Fibroblast of villous mesenchyme (primary cell): ENCODE data around the gene LARP4B. TPM values are rescaled to one million over a fixed set of nuclear protein-coding genes. Genes with fewer than 3 reads are reported as not detected.
A peak's percentile ranks its signal among the peaks of the same experiment; 100 is the strongest.

Experiments
- DNase-seq: peaks from one replicate; pipeline ENCODE4 v3.0.0-alpha.2; 2010; ENCODE audit warnings: low read depth
- H3K4me3 ChIP-seq: 2 replicates; pipeline ENCODE4 v1.5.1; 2011; ENCODE audit warnings: low read depth, mild to moderate bottlenecking, low read length
- CTCF ChIP-seq: IDR thresholded peaks from 2 replicates; pipeline ENCODE4 v1.5.1; 2012; ENCODE audit warnings: low read depth, mild to moderate bottlenecking, low read length; ENCODE audit not compliant: insufficient read depth
- total RNA-seq: library from RNA; depleted of rRNA; stranded (reverse); fragments of >200 nt; gene quantifications from 2 replicates; pipeline ENCODE4 v1.2.3, GENCODE V29; 2012

LARP4B gene
- total RNA-seq, 1 donor, result 57.4 TPM

- no peak overlapping the region for H3K4me3 ChIP-seq
- DNase-seq, result peak; percentile 21
- no peak for TF ChIP-seq CTCF
Observed at GRCh38 chr10:818010-818409, 113.5 kb downstream of the LARP4B start.

- DNase-seq, result no peak
- no peak for TF ChIP-seq CTCF
- no peak overlapping the region for H3K4me3 ChIP-seq
Observed at GRCh38 chr10:817371-817770, 114.1 kb downstream of the LARP4B start.

GRCh38 chr10:816958-817357 lies 114.5 kb downstream of the LARP4B start:
- no peak for DNase-seq
- H3K4me3 ChIP-seq, result no peak overlapping the region
- no peak for TF ChIP-seq CTCF

DNA sequence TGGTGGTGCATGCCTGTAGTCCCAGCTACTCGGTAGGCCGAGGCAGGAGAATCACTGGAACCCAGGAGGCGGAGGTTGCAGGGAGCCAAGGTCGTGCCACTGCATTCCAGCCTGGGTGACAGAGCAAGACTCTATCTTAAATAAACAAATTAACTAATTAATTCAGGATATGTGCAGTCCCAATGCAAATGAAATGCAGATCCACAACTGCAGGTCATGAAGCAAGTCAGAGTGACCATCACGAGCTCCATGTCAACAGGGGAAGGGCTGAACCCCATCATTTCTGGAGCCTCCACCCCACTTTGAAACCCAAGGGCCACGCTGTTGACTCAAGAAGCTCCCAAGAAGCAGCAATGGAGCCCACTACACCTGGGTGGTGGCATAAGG lies 115.4 kb downstream of the LARP4B start:
- DNase-seq, result no peak
- no peak for TF ChIP-seq CTCF
- H3K4me3 ChIP-seq, result no peak overlapping the region

DNA sequence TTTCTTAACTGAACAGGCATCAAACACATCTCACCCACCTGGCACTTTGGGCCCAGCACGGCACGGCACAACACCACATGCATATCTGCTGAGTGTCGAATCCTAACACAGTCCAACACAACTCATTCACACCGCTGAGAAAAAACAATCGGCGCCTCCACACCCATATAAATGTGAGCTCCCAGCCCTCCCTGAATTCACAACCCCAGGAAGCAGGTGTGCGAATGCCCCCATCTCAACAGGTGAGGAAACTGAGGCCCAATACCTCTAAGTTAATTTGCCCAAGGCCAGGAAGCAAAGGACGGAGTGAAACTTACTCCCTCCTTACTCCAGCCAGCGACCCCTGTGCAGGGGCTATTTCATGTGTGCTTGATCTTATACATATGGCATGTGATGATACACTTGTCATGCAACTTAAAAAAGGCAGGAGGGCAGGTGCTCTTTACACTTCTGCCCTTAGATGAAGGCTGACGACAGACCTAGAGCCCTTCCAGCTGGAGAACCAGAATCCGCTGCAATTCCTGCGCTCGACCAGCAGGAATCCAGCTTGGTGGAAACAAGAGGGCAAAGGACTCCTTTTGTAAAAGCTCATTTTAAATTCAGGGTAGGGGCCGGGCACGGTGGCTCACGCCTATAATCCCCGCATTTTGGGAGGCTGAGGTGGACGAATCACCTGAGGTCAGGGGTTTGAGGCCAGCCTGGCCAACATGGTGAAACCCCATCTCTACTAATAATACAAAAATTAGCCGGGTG lies 116.0 kb downstream of the LARP4B start:
- DNase-seq, result no peak
- H3K4me3 ChIP-seq, result no peak overlapping the region
- peak; percentile 26 for TF ChIP-seq CTCF

DNA sequence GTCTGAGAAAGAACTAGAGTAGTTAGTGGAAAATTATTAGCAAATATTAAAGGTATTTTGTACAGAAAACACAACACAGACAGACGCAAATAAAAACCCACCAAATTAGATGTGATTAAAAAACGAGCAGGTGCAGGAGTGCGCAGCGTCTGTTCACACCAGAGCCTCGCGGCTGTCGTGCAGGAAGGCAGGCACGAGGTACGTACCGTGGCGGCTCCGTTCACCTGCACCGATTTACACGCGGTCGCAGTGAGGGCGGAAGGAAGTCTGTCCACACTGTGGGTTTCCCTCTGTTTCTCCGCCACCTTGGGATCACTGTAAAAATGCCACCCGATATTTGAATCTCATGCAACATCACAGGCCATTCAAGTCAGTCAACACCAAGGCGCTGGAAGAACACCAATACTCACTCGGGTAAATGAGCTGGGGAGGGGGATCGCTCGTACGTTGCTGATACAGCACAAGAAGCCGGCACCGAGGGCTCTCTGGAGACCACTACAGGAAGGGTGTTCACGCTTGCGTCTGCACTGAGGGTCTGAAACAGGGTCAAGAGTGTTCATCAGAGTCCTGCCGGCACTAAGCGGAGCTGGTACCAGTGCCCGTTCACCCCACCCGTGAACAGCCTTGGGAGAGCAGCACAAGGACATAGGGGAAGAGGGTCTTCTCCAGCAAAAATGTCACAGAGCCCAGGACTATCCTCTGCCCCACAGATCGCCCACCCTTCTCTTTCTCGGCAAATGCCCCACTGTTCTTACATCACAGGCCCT lies 116.8 kb downstream of the LARP4B start:
- no peak overlapping the region for H3K4me3 ChIP-seq
- DNase-seq, result no peak
- TF ChIP-seq CTCF, result no peak
